Thoracic aorta (tissue), 2 donors: Measurements from ENCODE around the gene MAGEF1. TPM values are rescaled to one million over a fixed set of nuclear protein-coding genes. Genes with fewer than 3 reads are reported as not detected.

Experiments used
- ATAC-seq: fragments of 150-250 bp; one replicate; pipeline ENCODE4 v1.8.0; 2017; ENCODE audit warnings: low read depth; ENCODE audit not compliant: insufficient number of reproducible peaks, low FRiP score
- DNase-seq: peaks from one replicate; pipeline ENCODE4 v3.0.0-alpha.2; 2020; ENCODE audit warnings: low spot score
- H3K27ac ChIP-seq, 2 donors: fragments of 200-600 bp; sonication (generic); 1 replicate in 1 of 2; 2 replicates in 1 of 2; pipeline ENCODE4 v1.5.1; 2016; ENCODE audit warnings: mild to moderate bottlenecking in 2 of 2, moderate library complexity in 2 of 2
- H3K27me3 ChIP-seq: fragments of 200-600 bp; sonication (generic); replicated peaks from 2 replicates; pipeline ENCODE4 v1.6.0; 2016; ENCODE audit warnings: mild to moderate bottlenecking; ENCODE audit not compliant: insufficient read depth
- H3K36me3 ChIP-seq: fragments of 200-600 bp; sonication (generic); one replicate; pipeline ENCODE4 v1.5.1; 2016
- H3K4me1 ChIP-seq, 2 donors: fragments of 200-600 bp; sonication (generic); 1 replicate in 1 of 2; 2 replicates in 1 of 2; pipeline versions ENCODE4 v1.5.1 to v1.6.0; 2016; ENCODE audit warnings: low read depth in 2 of 2, mild to moderate bottlenecking in 1 of 2; ENCODE audit not compliant: control insufficient read depth in 1 of 2
- H3K4me3 ChIP-seq: fragments of 200-600 bp; sonication (generic); 2 replicates; pipeline ENCODE4 v1.5.1; 2016; ENCODE audit warnings: mild to moderate bottlenecking
- H3K9me3 ChIP-seq: fragments of 200-600 bp; sonication (generic); 2 replicates; pipeline ENCODE4 v1.5.1; 2016
- total RNA-seq, 2 donors: library from RNA; depleted of rRNA; stranded (reverse); fragments of >200 nt; gene quantifications; one replicate each; pipeline versions ENCODE4 v1.1.0 to v1.2.3, GENCODE V29; 2016
- TF ChIP-seq, protein P1 (sequence below): fragments of 200-600 bp; sonication (generic); IDR thresholded peaks from one replicate; pipeline ENCODE4 v1.5.1; 2019; ENCODE audit warnings: antibody characterized with exemption

The MAGEF1 gene
- total RNA-seq, 2 donors from 2014 or later = 26.1 TPM

- Histone ChIP-seq H3K4me3 (no peak overlapping the region), H3K9me3 (no peaks in the 10 kb centered on the region), H3K4me1 (peaks cover 2 to 4% of the 10 kb centered on the region in 2 donors), H3K27ac (no peak overlapping the region), H3K36me3 (no peaks in the 10 kb centered on the region), H3K27me3 (no peaks in the 10 kb centered on the region)
- ATAC-seq = no peak
- TF ChIP-seq, protein P1, sequence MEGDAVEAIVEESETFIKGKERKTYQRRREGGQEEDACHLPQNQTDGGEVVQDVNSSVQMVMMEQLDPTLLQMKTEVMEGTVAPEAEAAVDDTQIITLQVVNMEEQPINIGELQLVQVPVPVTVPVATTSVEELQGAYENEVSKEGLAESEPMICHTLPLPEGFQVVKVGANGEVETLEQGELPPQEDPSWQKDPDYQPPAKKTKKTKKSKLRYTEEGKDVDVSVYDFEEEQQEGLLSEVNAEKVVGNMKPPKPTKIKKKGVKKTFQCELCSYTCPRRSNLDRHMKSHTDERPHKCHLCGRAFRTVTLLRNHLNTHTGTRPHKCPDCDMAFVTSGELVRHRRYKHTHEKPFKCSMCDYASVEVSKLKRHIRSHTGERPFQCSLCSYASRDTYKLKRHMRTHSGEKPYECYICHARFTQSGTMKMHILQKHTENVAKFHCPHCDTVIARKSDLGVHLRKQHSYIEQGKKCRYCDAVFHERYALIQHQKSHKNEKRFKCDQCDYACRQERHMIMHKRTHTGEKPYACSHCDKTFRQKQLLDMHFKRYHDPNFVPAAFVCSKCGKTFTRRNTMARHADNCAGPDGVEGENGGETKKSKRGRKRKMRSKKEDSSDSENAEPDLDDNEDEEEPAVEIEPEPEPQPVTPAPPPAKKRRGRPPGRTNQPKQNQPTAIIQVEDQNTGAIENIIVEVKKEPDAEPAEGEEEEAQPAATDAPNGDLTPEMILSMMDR = no peak
- no peak for DNase-seq
Observed at GRCh38 chr3:184717399-184717983, 5.6 kb upstream of the MAGEF1 start.

GRCh38 chr3:184716622-184717398 is 4.9 kb upstream of the MAGEF1 start:
- Histone ChIP-seq H3K4me3 (no peak overlapping the region), H3K36me3 (no peaks in the 10 kb centered on the region), H3K27ac (no peak overlapping the region), H3K9me3 (no peaks in the 10 kb centered on the region), H3K4me1 (peaks cover 4 to 6% of the 10 kb centered on the region in 2 donors), H3K27me3 (no peaks in the 10 kb centered on the region)
- ATAC-seq (no peak), DNase-seq (no peak)
- TF ChIP-seq, protein P1 = no peak

GRCh38 chr3:184715943-184716621 is 4.2 kb upstream of the MAGEF1 start:
- no peaks in the 10 kb centered on the region for H3K36me3 ChIP-seq
- no peaks in the 10 kb centered on the region for H3K9me3 ChIP-seq
- H3K27ac ChIP-seq = no peak overlapping the region
- TF ChIP-seq, protein P1 = no peak
- ATAC-seq (no peak), DNase-seq (no peak)
- H3K4me1 ChIP-seq = peaks cover 4 to 6% of the 10 kb centered on the region in 2 donors
- no peak overlapping the region for H3K4me3 ChIP-seq
- H3K27me3 ChIP-seq = no peaks in the 10 kb centered on the region

- H3K27me3 ChIP-seq = no peaks in the 10 kb centered on the region
- H3K27ac ChIP-seq = no peak overlapping the region
- DNase-seq (no peak), ATAC-seq (no peak)
- no peak overlapping the region for H3K4me3 ChIP-seq
- H3K36me3 ChIP-seq = no peaks in the 10 kb centered on the region
- no peaks in the 10 kb centered on the region for H3K9me3 ChIP-seq
- TF ChIP-seq, protein P1 = no peak
- peaks cover 23 to 27% of the 10 kb centered on the region in 2 donors for H3K4me1 ChIP-seq
Observed at GRCh38 chr3:184713521-184713920, 1.7 kb upstream of the MAGEF1 start.

- TF ChIP-seq, protein P1 = no peak
- no peak overlapping the region for H3K4me3 ChIP-seq
- DNase-seq (no peak), ATAC-seq (no peak)
- H3K27me3 ChIP-seq = no peaks in the 10 kb centered on the region
- no peaks in the 10 kb centered on the region for H3K9me3 ChIP-seq
- H3K27ac ChIP-seq = no peak overlapping the region
- peaks cover 23 to 27% of the 10 kb centered on the region in 2 donors for H3K4me1 ChIP-seq
- H3K36me3 ChIP-seq = no peaks in the 10 kb centered on the region
Observed at GRCh38 chr3:184713040-184713355, 1.1 kb upstream of the MAGEF1 start.
